Measurements from ENCODE around the gene CCNY.

GRCh38 chr10:35398355-35398754, 62.0 kb downstream of the CCNY start:
- TF ChIP-seq POLR2A (IDR thresholded peaks at IDR 0.05; ENCODE audit: low read depth, low read length) = no peak
- TF ChIP-seq POLR2AphosphoS5 (IDR thresholded peaks at IDR 0.05; ENCODE audit: low read depth, low read length) = no peak
- no peak for TF ChIP-seq TAF1 (IDR thresholded peaks at IDR 0.05; ENCODE audit: low read depth, low read length)
- TF ChIP-seq PAX5 (IDR thresholded peaks at IDR 0.05; ENCODE audit: insufficient read depth, low read length, severe bottlenecking) = no peak

All from GM12891 (cell line).